SJSA1 (cell line): ENCODE results near the gene AKAP13. TPM values are rescaled to one million over a fixed set of nuclear protein-coding genes. Genes with fewer than 3 reads are reported as not detected.

Experiments used
- DNase-seq, 2 experiments: peaks; one replicate each; pipeline ENCODE4 v3.0.0-alpha.2; 2015 to 2020; ENCODE audit warnings: low spot score in 2 of 2, low read depth in 1 of 2
- H3K27ac ChIP-seq: fragments of 250-450 bp; sonication (Bioruptor Pico); 2 replicates; pipeline ENCODE4 v1.5.1; 2020; ENCODE audit warnings: mild to moderate bottlenecking, moderate library complexity
- H3K27me3 ChIP-seq: fragments of 250-450 bp; sonication (Bioruptor Pico); replicated peaks from 2 replicates; pipeline ENCODE4 v1.5.1; 2020; ENCODE audit warnings: mild to moderate bottlenecking, moderate library complexity
- H3K36me3 ChIP-seq: fragments of 250-450 bp; sonication (Bioruptor Pico); 2 replicates; pipeline ENCODE4 v1.5.1; 2020; ENCODE audit warnings: mild to moderate bottlenecking
- H3K4me1 ChIP-seq: fragments of 250-450 bp; sonication (Bioruptor Pico); replicated peaks from 2 replicates; pipeline ENCODE4 v1.6.1; 2021; ENCODE audit warnings: mild to moderate bottlenecking
- H3K4me3 ChIP-seq: fragments of 250-450 bp; sonication (Bioruptor Pico); 2 replicates; pipeline ENCODE4 v1.5.1; 2020; ENCODE audit warnings: mild to moderate bottlenecking
- H3K9me3 ChIP-seq: fragments of 250-450 bp; sonication (Bioruptor Pico); replicated peaks from 2 replicates; pipeline ENCODE4 v1.5.1; 2020; ENCODE audit warnings: mild to moderate bottlenecking
- total RNA-seq: library from RNA; depleted of rRNA; stranded (reverse); fragments of >200 nt; shearing (Covaris generic); gene quantifications from 2 replicates; pipeline ENCODE4 v1.2.3, GENCODE V29; 2014

Gene AKAP13
- total RNA-seq, 1 experiment from 2014 or later: 65.4 TPM

DNA sequence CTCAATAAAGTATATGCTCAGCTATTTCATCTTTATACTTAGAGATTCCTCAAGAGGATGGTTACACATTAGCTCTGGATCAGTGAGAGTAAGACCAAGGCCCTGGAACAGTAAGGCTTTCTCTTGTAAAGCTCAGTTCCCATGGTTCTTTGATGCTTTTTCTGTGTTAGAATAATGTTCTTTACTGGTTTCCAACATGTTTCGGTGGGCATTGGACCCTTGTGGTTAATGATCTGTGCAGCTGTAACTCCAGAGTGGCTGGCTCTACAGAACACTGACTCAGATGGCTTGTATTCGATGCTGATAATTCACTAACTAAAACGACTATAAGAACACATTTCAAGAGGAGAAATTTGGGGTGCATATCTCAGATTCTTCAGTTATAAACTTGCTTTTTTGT lies 114.7 kb downstream of the AKAP13 start:
- H3K4me1 ChIP-seq: peaks cover 27% of the 10 kb centered on the region
- no peaks in the 10 kb centered on the region for H3K9me3 ChIP-seq
- DNase-seq: no peak
- H3K27me3 ChIP-seq: no peaks in the 10 kb centered on the region
- H3K36me3 ChIP-seq: peaks cover 9% of the 10 kb centered on the region; the same call in 1 of the 2 replicates
- peak overlapping the region; percentile 75 for H3K27ac ChIP-seq
- no peak overlapping the region for H3K4me3 ChIP-seq

DNA sequence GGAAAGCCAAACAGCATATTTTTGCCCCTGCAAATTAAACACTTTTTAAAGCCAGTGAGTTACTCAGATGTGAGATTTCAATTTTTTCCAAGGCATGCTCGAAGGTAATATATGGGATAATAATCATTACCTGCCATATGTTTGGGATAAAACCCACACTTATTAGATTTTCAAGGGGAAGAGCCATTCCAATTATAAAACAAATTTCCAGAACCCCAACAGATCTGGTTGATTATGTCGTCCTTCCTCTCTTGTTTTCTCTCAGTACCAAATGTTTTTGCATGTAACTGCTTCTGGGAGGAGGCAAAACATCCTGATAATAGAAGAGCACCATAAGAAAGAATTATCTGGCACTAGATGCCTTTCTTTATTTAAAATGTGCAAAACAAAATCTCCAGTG lies 115.1 kb downstream of the AKAP13 start:
- no peak overlapping the region for H3K4me3 ChIP-seq
- DNase-seq: no peak
- H3K9me3 ChIP-seq: no peaks in the 10 kb centered on the region
- peaks cover 7% of the 10 kb centered on the region; the same call in 1 of the 2 replicates for H3K36me3 ChIP-seq
- no peaks in the 10 kb centered on the region for H3K27me3 ChIP-seq
- H3K4me1 ChIP-seq: peaks cover 27% of the 10 kb centered on the region
- no peak overlapping the region for H3K27ac ChIP-seq

DNA sequence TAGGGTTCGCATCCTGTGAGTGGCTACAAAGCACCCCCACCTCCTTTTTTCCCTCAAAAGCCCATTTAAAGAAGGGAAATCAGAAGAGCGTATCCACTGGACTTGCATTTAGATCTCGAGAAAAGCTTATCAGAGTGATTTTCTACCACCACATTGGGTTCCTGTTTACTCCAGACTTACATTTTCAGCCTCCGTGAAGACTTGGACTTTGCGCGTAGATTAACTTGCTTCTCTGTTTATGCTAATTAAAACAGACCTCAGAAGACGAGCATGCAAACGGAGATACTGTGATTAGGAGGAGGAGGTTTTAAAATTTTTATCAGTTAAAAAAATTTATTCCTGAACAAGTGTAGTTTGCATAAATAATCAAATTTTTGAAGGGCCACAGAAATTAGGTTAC lies 115.7 kb downstream of the AKAP13 start:
- peaks cover 27% of the 10 kb centered on the region for H3K4me1 ChIP-seq
- no peak overlapping the region for H3K4me3 ChIP-seq
- no peaks in the 10 kb centered on the region for H3K9me3 ChIP-seq
- DNase-seq: no peak
- no peaks in the 10 kb centered on the region for H3K27me3 ChIP-seq
- H3K27ac ChIP-seq: no peak overlapping the region
- H3K36me3 ChIP-seq: peaks cover 7% of the 10 kb centered on the region; the same call in 1 of the 2 replicates

DNA sequence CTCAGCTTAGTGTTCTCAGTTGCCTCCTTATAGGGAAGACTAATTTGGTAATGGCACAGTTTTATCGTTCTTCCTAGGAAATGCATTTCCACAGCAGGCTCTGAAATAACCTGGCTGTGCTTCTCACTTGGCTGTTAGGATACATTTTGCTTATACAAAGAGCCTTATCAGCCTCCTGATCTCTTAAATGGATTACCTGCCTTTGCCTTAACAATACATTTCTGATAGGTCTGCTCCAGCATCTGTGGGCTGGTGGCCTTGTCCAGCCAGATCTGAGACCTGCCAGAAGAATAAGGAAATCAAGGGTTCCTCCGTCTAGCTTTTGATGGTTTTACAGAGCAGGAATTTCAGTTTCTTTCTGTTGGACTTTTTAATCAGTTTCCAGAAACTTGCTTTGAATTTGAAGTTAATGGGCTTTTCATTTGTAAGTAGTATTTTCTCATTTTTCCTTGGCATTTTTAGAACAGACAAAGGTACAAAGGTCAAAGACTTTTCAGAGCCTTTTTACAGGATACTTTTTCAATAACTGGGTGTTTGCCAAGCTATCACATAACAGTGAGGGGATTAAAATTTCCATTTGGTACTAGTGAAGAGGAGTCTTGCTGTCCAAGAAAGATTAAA lies 116.3 kb downstream of the AKAP13 start:
- H3K4me3 ChIP-seq: no peak overlapping the region
- H3K27me3 ChIP-seq: no peaks in the 10 kb centered on the region
- H3K4me1 ChIP-seq: peaks cover 27% of the 10 kb centered on the region
- no peaks in the 10 kb centered on the region for H3K9me3 ChIP-seq
- H3K36me3 ChIP-seq: peaks cover 7% of the 10 kb centered on the region; the same call in 1 of the 2 replicates
- H3K27ac ChIP-seq: no peak overlapping the region
- DNase-seq: no peak

- H3K27ac ChIP-seq: no peak overlapping the region
- H3K27me3 ChIP-seq: no peaks in the 10 kb centered on the region
- H3K9me3 ChIP-seq: no peaks in the 10 kb centered on the region
- H3K36me3 ChIP-seq: peaks cover 7% of the 10 kb centered on the region; the same call in 1 of the 2 replicates
- no peak overlapping the region for H3K4me3 ChIP-seq
- H3K4me1 ChIP-seq: peaks cover 27% of the 10 kb centered on the region
- no peak for DNase-seq
Measured at GRCh38 chr15:85497172-85497569, 116.8 kb downstream of the AKAP13 start.

- Histone ChIP-seq H3K4me3 (no peak overlapping the region), H3K27me3 (no peaks in the 10 kb centered on the region), H3K9me3 (no peaks in the 10 kb centered on the region), H3K27ac (no peak overlapping the region), H3K36me3 (peaks cover 3% of the 10 kb centered on the region; the same call in 1 of the 2 replicates), H3K4me1 (peaks cover 23% of the 10 kb centered on the region)
- DNase-seq: no peak
Measured at GRCh38 chr15:85498471-85498870, 118.1 kb downstream of the AKAP13 start.

- H3K9me3 ChIP-seq: no peaks in the 10 kb centered on the region
- H3K27me3 ChIP-seq: no peaks in the 10 kb centered on the region
- H3K4me1 ChIP-seq: peaks cover 13% of the 10 kb centered on the region
- no peak for DNase-seq
- no peaks in the 10 kb centered on the region for H3K36me3 ChIP-seq
- no peak overlapping the region for H3K27ac ChIP-seq
- no peak overlapping the region for H3K4me3 ChIP-seq
Measured at GRCh38 chr15:85499371-85499887, 119.0 kb downstream of the AKAP13 start.

GRCh38 chr15:85500060-85500708 lies 119.8 kb downstream of the AKAP13 start:
- no peak for DNase-seq
- peaks cover 7% of the 10 kb centered on the region; the same call in 1 of the 2 replicates for H3K4me1 ChIP-seq
- no peaks in the 10 kb centered on the region for H3K9me3 ChIP-seq
- H3K36me3 ChIP-seq: no peaks in the 10 kb centered on the region
- H3K27me3 ChIP-seq: no peaks in the 10 kb centered on the region
- H3K27ac ChIP-seq: no peak overlapping the region
- H3K4me3 ChIP-seq: no peak overlapping the region

DNA sequence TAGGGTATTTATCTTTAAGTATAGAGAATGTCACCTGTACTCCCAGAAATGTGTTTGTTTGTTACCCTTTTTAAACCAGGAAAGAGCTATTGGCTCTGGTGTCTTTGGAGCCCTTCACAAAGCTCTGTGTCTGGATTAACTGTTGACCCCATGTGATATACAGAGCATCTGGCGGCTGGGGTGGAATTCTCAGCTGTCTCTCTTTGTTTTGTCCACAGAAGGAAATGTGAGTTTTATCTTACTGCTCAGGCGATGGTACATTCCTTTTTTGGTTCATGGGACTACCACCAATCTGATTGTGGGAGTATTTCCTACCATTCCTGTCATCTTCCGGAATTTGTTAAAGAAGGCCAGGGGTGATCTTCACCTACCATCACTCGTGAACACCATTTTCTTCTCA lies 120.3 kb downstream of the AKAP13 start:
- no peaks in the 10 kb centered on the region for H3K36me3 ChIP-seq
- no peak overlapping the region for H3K4me3 ChIP-seq
- H3K9me3 ChIP-seq: no peaks in the 10 kb centered on the region
- no peak overlapping the region for H3K27ac ChIP-seq
- DNase-seq: no peak
- peaks cover 7% of the 10 kb centered on the region; the same call in 1 of the 2 replicates for H3K4me1 ChIP-seq
- no peaks in the 10 kb centered on the region for H3K27me3 ChIP-seq

DNA sequence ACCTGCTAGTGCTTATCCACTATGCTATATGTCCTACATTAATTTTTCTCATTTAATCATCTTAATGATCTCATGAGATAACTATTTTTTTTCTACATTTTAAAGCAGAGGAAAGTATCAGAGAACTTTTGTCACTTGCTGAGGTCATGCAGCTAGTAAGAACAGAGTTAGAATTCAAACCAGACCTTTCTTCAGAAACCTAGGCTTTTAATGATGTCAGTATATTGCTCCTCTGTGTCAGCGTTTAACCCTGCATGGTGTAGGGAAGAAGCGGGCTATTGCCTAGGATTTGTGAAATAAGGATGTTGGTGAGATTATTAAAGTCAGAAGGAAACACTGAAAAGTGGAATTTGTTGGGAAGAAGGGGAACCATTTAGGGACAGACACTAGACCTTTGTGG lies 121.2 kb downstream of the AKAP13 start:
- H3K27ac ChIP-seq: no peak overlapping the region
- no peaks in the 10 kb centered on the region for H3K36me3 ChIP-seq
- H3K9me3 ChIP-seq: no peaks in the 10 kb centered on the region
- no peaks in the 10 kb centered on the region for H3K27me3 ChIP-seq
- H3K4me3 ChIP-seq: no peak overlapping the region
- peaks cover 7% of the 10 kb centered on the region; the same call in 1 of the 2 replicates for H3K4me1 ChIP-seq
- no peak for DNase-seq

- Histone ChIP-seq H3K4me3 (no peak overlapping the region), H3K36me3 (no peaks in the 10 kb centered on the region), H3K4me1 (peaks cover 7% of the 10 kb centered on the region; the same call in 1 of the 2 replicates), H3K27me3 (no peaks in the 10 kb centered on the region), H3K9me3 (no peaks in the 10 kb centered on the region), H3K27ac (no peak overlapping the region)
- no peak for DNase-seq
Measured at GRCh38 chr15:85503151-85503799, 122.9 kb downstream of the AKAP13 start.

- H3K27me3 ChIP-seq: no peaks in the 10 kb centered on the region
- no peaks in the 10 kb centered on the region for H3K36me3 ChIP-seq
- H3K27ac ChIP-seq: no peak overlapping the region
- H3K4me3 ChIP-seq: no peak overlapping the region
- peak; percentile 49 to 53 for DNase-seq
- no peaks in the 10 kb centered on the region for H3K9me3 ChIP-seq
- H3K4me1 ChIP-seq: no peaks in the 10 kb centered on the region
Measured at GRCh38 chr15:85504749-85505676, 124.6 kb downstream of the AKAP13 start.

DNA sequence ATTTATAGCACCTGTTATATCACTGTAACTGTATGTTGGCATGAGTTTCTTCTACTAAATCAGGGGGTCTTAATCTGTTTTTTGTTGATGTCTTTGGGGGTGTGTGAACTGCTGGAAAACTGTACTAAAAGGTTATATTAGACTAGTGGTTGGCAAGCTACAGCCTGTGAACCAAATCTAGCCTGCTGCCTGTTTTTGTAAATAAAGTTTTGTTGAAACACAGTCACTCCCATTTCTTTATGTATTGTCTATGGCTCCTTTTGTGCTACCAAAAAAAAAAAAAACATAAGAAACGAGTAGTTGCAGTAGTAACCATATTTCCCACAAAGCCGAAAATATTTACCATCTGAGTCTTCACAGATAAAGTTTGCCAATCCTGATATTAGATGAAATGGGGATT lies 126.7 kb downstream of the AKAP13 start:
- no peak for DNase-seq
- Histone ChIP-seq H3K27me3 (no peaks in the 10 kb centered on the region), H3K9me3 (no peaks in the 10 kb centered on the region), H3K27ac (no peak overlapping the region), H3K4me3 (no peak overlapping the region), H3K36me3 (no peaks in the 10 kb centered on the region), H3K4me1 (no peaks in the 10 kb centered on the region)
